Stimulated activated CD4-positive, alpha-beta T cell treated with anti-CD3 and anti-CD28 coated beads, Interleukin-12 subunit alpha, Interleukin-12 subunit beta, amount 100 ng/mL, for 24 hours (primary cell): Measurements from ENCODE around the gene SPATA18.
"Not testable (repeated sequence)": the region's sequence is repeated elsewhere in the genome, so short reads cannot be mapped to it uniquely, and the experiment has no call there.

Experiments used
- DNase-seq, 2 experiments: peaks; one replicate each; pipeline ENCODE4 v3.0.0-alpha.2; 2020; ENCODE audit warnings: low read depth in 2 of 2

Gene SPATA18

GRCh38 chr4:52052475-52052780 is 1.3 kb downstream of the SPATA18 start:
- DNase-seq: no peak

- no peak for DNase-seq
These were observed 3.1 kb downstream of the SPATA18 start for GRCh38 chr4:52054254-52054653.

- DNase-seq: no peak
These were observed 6.1 kb downstream of the SPATA18 start for GRCh38 chr4:52057196-52057595.

DNA sequence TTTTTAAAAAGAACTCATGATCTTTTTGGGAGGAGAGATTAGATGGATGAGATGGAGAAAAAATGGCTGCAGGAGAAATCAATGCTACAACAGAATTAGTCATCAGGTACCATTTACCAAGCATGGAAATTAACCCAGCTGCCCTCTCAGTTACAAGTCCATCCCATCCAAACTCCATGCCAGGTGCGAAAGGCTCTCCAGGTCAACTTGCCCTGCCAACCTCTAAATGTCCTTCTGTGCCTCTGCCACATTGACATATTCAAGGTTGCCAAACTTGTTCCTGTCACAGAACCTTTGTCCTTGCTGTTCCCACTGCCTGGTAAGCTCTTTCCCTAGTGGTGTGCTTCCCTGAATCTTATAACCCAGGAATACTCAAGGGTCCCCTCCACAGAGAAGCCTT is 7.2 kb downstream of the SPATA18 start:
- DNase-seq: no peak

- no peak for DNase-seq
These were observed 8.3 kb downstream of the SPATA18 start for GRCh38 chr4:52059372-52059771.

- no peak for DNase-seq
These were observed 18.5 kb downstream of the SPATA18 start for GRCh38 chr4:52069571-52069970.

DNA sequence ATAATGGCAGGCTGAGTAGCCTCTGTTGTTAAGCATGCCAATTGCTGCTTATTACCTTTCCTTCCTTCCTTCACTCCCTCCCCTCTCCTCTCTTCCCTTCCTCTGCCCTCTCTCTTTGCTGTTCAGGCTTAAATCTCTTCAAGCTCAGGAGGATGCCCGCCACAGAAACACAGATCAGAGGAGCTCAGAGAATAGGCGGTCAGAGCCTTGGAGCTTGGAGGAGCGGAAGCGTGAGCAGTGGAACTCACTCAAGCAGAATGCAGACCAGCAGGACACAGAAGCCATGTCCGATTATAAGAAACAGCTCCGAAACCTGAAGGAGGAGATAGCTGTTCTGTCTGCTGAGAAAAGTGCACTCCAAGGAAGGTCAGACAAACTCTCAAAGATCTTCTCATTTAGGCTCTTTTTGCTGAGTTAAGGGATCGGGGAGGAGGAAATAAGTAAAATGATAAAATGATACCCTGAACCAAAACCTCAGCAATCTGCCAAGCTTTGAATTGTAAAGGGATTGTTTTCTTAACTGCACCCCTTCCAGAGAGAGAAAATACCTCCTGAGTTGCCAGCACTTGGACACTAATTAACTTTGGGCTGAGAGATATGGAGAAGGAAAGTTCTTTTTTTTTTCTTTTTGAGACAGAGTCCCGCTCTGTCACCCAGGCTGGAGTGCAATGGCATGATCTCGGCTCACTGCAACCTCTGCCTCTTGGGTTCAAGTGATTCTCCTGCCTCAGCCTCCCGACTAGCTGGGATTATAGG is 20.9 kb downstream of the SPATA18 start:
- no peak for DNase-seq

- no peak for DNase-seq
These were observed 25.6 kb downstream of the SPATA18 start for GRCh38 chr4:52076731-52077130.

GRCh38 chr4:52079659-52080058 is 28.6 kb downstream of the SPATA18 start:
- no peak for DNase-seq

DNA sequence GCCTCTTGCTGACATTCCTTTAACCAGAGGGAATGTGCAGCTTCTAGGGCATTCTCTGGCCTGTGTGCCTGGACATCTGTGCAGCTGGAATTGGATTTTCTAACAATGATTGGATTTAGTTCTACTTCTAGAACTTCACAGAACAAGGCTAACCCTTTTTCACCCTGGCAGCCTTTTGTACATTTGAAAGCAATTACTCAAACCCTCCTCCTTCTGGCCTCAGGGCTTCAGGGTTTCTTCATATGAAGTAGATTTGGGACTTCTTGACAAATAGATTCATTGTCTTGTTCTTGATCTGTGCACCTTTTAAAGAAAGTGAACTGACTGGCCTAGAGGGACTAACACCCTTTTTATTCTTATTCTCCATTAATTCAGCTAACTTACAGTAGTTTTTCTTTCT is 30.1 kb downstream of the SPATA18 start:
- DNase-seq: no peak

GRCh38 chr4:52086425-52086824 is 35.3 kb downstream of the SPATA18 start:
- DNase-seq: not testable (repeated sequence)

- no peak for DNase-seq
These were observed 40.7 kb downstream of the SPATA18 start for GRCh38 chr4:52091801-52092200.

GRCh38 chr4:52093466-52093865 is 42.4 kb downstream of the SPATA18 start:
- DNase-seq: no peak

- DNase-seq: no peak
These were observed 43.5 kb downstream of the SPATA18 start for GRCh38 chr4:52094376-52095145.

DNA sequence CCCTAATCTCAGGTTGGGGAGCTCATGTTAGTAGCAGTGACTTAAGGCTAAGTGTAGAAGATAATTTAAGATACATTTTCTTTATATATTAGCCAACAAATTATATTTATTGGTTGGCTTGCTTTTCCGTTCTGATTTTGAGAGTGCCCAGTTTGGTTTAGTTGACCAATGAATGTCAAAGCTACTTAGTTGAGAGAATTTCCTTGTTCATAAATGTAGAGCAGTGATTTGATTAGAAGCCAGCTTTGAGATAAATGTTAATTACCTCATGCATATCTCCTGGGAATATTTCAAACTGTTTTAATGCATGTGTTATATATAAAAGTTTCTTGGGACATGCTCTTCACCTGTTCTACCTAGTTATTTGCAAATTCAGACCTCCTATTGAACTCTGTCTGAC is 44.3 kb downstream of the SPATA18 start:
- no peak for DNase-seq

- DNase-seq: no peak
These were observed 44.9 kb downstream of the SPATA18 start for GRCh38 chr4:52096048-52096447.

DNA sequence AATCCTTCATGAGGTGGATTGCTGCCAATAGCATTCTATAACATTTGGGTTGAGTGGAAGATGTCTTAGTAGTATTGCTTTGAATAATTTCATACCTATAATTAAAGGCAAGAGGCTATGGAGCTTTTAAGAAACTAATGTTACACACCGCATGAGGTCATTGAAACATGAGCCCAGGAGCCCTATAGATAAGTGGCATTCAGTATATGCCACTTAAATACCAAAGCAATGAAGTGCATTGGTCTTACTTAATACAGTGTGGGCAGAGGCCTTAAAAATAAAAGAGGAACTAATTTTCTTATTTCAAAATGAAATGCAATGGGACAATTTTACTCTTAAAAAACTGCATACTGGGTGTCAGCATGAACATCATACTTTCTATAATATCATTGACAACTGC is 47.5 kb downstream of the SPATA18 start:
- no peak for DNase-seq

DNA sequence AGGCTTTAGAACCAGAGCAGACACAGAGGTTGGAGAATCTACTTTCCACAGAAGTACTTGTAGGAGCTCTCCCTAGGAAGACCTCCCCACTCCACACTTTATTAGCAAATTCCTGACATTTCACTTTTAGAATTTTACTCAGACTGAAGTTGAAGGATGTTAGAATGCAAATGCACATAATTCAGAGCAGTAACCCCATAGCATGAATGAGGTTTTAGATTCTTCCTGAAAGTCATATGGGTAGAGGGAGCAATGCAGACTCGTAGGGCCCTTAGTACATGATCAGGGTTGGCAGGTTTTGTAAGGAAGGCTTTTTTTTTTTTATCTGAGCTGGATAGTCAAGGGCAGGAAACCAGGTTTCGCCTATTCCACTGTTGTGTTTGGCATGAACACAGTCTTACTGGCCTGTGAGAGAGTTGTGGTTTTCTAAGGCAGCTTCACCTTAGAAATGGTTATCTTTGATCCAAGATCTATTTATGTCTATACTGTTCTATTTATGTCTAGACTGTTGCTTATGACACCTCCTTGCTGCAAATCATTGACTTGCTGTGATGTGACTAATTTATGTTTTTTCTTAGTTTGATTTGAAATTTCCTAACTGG is 48.9 kb downstream of the SPATA18 start:
- no peak for DNase-seq

- no peak for DNase-seq
These were observed 51.5 kb downstream of the SPATA18 start for GRCh38 chr4:52102587-52102986.

- no peak for DNase-seq
These were observed 52.2 kb downstream of the SPATA18 start for GRCh38 chr4:52103319-52103718.

DNA sequence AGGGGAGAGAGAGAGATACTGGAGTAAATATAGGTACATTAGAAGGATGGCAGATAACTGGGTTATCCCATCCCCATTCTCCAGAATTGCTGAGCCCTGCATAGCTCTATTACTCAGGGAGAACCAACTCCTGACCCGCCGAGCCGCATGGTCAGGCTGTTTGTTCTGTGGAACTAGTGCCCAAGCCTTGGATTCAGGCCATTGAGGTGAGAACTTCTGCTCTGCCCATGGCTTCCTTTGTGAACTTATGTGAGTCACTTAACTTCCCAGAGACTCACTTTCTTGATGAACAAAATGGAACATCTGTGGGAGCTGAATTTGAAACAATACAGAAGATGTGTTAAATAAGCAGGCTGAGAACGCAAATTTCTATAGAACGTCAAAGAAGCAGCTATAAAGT is 54.2 kb downstream of the SPATA18 start:
- no peak for DNase-seq

- DNase-seq: no peak
These were observed 55.1 kb downstream of the SPATA18 start for GRCh38 chr4:52106191-52106590.

GRCh38 chr4:52106660-52107059 is 55.6 kb downstream of the SPATA18 start:
- DNase-seq: no peak
